SK-N-MC (cell line): Measurements from ENCODE around the gene FOXI2.

Experiments used
- EZH2 ChIP-seq: fragments of 200-600 bp; sonication (generic); IDR thresholded peaks from one replicate; pipeline ENCODE4 v1.6.1; 2017; ENCODE audit warnings: antibody characterized with exemption
- POLR2AphosphoS5 ChIP-seq: IDR thresholded peaks from 2 replicates; pipeline ENCODE4 v1.6.1; 2012; ENCODE audit warnings: mild to moderate bottlenecking, low read depth, low read length, borderline replicate concordance

GRCh38 chr10:127790066-127790624, 53.2 kb downstream of the FOXI2 start:
- TF ChIP-seq POLR2AphosphoS5 (no peak), EZH2 (no peak)
